GM19193 (cell line): Measurements from ENCODE around the gene SERPINB3.
"Not testable (repeated sequence)": the region's sequence is repeated elsewhere in the genome, so short reads cannot be mapped to it uniquely, and the experiment has no call there.

ENCODE experiments used
- POLR2A ChIP-seq: IDR thresholded peaks from 4 replicates; pipeline ENCODE4 v1.6.1; 2011; ENCODE audit not compliant: insufficient read depth, insufficient read length; ENCODE audit errors: extremely low read depth

The SERPINB3 gene

DNA sequence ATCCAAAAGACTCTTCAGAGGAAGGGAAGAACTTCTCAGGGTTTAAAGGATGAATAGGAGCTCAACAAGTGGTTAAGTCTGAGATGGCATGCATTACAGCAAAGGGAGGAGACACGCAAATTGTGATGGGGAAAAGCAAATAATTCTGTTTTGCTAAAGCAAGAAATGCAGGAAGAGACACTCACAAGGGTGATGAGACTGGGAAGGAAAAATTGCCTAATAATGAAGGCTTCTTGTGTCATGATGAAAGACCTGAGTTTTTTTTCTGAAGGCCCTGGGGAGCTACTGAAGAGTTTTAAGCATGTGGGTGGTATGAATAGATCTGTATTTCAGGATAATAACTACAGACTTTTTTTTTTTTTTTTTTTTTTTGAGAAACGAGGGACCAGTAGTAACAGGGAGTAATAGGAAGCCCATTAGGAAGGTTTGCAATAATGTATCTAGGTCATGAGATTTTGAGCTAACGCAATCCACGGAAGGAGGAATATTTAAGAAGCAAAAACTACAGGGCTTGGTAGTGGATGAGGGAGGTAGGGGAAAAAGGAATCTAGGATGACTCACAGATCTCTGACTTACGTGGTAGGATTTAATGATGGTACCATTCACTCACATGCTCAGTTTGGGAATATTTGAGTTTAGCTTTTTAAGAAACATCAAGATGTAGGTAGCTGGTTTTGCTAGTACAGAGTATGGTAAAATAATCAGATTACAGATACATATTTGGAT lies 16.0 kb upstream of the SERPINB3 start:
- TF ChIP-seq POLR2A, result no peak

DNA sequence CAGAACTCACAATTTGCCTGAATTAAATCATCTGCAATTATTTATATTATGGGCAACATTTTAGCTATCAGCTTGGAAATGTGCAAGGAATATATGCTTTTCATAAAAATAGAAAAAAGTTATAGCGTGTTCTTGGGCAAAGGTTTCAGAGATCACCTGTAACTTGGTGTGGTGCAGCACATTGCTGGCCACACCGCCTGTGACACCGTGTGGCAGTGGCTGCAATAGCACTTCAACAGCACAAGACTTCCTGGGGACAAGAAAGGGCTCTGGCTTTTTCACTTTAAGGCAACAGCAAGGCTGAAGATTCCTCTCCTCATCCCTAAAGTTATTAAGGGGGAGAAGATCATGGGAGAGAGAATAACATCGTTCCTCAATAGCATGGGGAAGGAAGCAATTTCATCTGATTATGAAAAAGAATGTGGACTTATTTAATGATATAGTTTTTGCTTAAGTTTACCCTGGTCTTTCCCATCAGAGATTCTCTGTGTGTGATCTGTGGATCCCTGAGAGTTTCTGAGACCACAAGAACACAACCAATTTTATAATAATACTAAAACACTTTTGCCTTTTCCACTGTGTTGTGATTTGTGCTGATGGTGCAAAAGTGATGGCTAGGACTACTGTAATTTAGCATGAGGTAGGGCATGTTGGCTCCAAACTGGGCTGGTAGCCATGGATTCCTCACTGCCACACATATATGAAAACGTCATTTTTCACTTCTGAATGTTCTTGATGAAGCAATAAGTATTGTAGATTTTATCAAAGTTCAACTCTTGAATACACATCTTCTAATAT lies 15.0 kb upstream of the SERPINB3 start:
- no peak for TF ChIP-seq POLR2A

DNA sequence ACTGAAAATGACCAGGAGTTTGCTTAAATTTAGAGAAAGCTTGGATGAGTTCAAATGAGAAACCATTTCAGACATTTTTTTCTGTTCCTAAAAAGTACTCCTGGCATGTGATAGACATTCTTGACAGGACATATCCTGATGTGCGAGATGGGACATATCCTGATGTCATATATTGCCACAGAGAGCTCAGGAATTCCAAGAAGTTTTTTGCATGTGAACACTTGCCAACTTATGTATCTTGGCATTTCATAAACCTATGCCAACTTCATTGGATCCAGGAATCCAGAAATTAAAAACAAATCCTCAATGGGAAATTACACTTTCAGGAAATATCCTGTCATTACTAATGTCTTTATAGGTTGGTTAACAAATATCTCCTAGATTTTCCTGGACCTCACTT lies 2.9 kb upstream of the SERPINB3 start:
- TF ChIP-seq POLR2A, result no peak

DNA sequence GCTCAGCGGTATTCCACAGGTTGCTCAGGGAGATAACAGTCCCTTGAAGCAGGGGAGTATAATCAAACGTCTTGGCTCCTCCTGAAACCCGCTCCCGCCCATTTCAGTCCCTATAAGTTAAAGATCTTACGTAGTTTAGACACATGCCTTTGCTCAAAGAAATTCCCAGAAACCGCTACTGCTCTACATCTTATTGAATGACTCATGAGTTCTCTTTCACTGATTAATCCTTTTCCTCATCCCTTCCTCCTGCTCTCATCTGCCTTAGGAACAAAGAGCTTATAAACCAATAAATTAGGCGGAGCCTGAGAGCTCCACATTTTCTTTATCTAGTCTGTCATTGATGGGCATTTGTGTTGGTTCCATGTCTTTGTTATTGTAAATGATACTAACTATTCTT lies 13.5 kb downstream of the SERPINB3 start:
- no peak for TF ChIP-seq POLR2A

DNA sequence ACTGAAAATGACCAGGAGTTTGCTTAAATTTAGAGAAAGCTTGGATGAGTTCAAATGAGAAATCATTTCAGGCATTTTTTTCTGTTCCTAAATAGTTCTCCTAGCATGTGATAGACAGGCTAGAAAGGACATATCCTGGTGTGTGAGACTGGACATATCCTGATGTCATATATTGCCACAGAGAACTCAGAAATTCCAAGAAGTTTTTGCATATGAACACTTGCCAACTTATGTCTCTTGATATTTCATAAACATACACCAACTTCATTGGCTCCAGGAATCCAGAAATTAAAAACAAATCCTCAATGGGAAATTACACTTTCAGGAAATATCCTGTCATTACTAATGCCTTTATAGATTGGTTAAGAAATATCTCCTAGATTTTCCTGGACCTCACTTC lies 14.8 kb downstream of the SERPINB3 start:
- TF ChIP-seq POLR2A, result no peak

DNA sequence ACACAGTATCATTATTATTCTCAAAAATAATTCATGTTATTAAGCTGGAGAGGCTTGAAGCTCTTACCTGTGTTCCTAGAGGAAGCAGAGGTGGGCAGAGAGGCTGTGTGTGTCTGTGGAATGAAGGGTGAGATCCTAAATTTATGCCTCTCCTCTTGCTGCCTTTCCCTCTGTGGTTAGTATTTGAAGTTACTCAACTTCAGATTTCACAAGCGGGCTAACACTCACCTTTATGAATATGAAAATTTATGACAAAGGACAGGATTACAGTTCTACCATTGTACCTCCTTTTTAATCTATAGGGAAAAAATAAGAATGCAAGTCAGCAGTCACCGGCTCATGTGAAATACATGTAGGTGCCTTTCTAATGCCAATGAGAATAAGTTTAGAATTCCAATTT lies 17.6 kb downstream of the SERPINB3 start, which contains the start of gene SERPINB4:
SERPINB4 (minus strand) TSS at position 115 of the 400 bp plus-strand sequence. CDS start 679 bp downstream, outside the sequence.
- TF ChIP-seq POLR2A, result not testable (repeated sequence)

DNA sequence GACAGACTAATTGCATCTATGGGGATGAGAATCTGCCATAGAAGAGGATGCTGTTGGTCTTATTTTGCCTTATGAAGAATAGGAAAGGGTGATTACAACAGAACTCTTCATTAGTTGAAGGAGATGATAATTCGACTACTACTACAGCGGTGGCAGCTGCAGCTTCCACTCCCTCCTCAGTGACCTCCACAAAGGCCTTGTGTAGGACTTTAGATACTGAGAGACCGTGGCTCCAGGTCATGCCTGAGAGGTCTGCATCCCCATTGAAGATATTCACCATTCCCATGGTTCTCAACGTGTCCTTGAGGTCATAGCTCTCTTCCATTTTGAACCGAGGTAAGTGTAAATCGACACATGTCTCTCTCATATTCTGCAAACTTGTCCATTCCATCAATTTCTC lies 24.0 kb downstream of the SERPINB3 start:
- TF ChIP-seq POLR2A, result no peak

DNA sequence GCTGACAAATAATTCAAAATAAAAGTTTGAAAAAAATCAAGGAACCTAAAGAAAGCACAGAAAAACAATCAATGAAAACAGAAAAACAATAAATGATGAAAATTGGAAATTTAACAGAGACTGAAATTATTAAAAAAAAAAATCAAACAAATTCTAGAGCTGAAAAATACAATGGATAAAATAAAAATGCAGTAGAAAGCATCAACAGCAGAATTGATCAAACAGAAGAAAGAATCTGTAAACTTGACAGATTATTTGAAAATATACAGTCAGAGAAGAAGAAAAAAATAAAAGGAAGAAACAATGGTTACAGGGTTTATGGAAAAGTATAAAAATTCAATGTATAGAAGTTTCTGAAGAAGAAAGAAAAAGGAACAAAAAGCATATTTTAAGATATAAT lies 33.9 kb downstream of the SERPINB3 start:
- no peak for TF ChIP-seq POLR2A

DNA sequence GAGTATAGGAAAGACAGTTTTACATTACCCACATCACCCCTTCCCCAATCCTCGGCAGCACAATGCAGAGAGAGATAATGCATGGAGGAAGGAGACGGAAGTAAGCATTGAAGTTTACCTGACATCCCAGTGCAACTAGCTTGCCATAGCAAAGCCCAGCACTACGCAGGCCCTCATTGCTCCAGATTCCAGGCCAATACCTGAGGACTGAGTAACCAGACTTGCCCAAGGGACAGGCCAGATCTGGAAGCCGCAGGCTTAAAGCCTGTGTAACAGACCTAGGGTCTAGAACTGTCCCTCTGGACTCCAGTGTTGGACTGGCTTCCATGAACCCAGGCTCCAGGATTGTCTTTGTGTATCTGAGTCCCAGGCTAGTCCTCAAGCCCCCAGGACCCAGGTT lies 35.3 kb downstream of the SERPINB3 start:
- no peak for TF ChIP-seq POLR2A

DNA sequence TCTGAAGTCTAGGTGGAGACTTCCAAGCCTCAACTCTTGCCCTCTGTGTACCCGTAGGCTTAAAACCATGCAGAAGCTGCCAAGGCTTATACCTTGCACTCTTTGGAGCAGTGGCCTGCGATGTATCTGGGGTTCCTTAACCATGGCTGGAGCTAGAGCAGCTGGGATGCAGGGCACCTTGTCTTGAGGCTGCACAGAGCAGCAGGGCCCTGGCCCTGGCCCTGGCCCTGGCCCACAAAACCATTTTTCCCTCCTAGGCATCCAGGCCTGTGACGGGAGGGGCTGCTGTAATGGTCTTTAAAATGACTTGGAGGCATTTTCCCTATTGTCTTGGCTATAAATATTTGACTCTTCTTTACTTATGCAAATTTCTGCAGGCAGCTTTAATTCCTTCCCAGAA lies 36.8 kb downstream of the SERPINB3 start:
- TF ChIP-seq POLR2A, result no peak

DNA sequence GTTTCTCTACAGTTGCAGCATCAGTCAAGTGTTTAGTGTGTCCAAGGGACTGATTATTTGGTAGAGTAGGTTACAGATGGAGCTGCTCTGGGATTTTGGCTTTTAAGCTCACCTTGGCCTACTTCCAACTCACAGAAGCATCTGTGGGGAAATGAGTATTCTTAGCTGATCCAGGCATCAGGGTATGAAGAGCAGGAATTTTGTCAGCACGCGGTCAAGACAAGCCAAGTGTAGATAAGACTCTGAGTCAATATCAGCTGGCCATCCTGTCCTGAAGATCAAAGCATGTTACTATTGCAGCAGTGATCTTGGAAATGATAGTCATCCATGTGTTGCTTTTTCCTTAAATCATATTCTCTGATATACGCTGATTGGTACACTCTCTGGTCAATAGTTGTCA lies 42.0 kb downstream of the SERPINB3 start:
- no peak for TF ChIP-seq POLR2A

DNA sequence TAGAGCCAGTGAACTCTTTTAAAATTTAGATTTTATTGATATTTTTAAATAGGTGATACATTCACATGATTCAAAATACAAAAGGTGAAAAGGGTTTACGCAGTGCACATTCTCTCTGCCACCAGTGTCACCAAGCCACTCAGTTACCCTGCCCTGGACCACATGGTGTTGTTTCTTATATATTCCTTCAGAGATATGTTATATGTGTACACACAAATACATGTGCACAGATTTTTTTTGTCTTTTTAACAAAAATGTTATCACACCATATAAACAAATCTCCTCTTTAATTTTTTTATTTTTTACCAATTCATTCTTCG lies 43.8 kb downstream of the SERPINB3 start:
- no peak for TF ChIP-seq POLR2A

DNA sequence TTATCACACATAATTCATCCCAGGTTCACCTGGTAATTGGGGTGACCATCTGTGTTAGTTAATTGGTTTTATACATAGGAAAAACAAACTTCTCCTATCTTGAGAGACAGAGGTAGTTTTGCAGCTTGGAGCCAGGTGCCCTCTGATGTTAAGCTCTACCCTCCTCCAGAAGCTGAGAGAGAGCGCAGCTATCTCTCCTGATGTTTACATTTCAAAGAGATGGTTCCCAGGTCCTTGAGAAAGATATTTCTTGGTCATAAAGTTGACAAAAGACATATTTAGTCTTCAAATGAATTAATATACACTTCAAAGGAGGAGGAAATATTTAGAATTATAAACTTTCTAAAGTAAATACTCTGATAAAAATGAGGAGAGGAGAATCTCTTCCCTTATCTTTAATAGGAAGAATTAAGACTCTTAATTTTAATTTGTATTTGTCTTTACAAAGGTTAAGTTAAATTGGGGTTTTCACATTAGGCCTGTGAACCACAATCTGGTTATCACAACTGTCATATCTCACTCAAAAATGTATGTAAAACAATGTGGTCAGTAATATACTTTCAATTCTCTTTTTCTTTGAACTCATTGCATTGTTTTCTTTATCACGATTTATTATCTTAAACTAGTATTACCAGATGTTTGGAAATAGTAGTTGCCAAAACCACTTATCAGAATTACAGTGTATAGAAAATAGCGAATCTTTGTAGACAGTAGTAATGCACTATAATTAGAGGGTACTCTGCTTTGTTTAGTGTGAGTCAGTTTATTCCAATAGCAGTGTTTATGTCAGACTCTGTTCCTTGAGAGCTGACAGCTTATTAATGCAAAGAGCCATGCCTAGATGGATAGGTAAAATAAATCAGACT lies 44.4 kb downstream of the SERPINB3 start:
- TF ChIP-seq POLR2A, result no peak

DNA sequence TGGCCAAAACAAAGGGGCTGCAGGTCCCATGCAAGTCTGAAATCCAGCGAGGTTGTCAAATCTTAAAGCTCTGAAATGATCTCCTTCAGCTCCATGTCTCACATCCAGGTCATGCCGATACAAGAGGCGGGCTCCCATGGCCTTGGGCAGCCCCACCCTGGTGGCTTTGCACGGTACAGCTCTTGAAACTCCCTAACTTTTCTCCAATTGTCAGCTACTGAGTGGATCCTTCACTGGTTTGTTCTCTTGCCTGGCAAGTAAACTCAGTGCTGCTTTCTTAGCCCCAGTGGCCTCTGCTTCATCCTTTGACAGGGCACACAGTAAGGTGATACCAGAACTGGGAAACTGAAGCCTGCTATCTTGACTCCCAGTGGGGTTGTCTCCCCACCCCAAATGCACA lies 48.3 kb downstream of the SERPINB3 start:
- TF ChIP-seq POLR2A, result no peak

DNA sequence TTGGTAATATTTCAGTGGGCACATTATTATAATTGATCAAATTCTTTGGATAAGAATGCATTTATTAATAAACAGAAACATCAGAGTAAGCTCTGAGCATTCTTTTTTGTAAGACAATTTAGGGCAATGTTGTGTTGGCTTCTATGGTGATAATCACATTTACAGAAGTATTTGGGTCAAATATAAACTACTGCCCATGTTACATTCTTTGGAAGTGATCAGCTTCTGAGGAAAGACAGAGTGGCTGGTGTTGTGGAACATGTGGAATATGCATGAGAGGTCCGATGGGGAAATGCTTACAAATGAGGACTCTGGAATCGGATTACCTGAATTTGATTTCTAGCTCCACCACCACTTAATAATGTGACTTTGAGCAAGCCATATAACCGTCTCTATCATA lies 55.2 kb downstream of the SERPINB3 start:
- TF ChIP-seq POLR2A, result no peak
